ENCODE measurements around the gene FOXO3B.
A peak's percentile ranks its signal among the peaks of the same experiment; 100 is the strongest.
"Not testable (repeated sequence)": the region's sequence is repeated elsewhere in the genome, so short reads cannot be mapped to it uniquely, and the experiment has no call there.

The FOXO3B gene

DNA sequence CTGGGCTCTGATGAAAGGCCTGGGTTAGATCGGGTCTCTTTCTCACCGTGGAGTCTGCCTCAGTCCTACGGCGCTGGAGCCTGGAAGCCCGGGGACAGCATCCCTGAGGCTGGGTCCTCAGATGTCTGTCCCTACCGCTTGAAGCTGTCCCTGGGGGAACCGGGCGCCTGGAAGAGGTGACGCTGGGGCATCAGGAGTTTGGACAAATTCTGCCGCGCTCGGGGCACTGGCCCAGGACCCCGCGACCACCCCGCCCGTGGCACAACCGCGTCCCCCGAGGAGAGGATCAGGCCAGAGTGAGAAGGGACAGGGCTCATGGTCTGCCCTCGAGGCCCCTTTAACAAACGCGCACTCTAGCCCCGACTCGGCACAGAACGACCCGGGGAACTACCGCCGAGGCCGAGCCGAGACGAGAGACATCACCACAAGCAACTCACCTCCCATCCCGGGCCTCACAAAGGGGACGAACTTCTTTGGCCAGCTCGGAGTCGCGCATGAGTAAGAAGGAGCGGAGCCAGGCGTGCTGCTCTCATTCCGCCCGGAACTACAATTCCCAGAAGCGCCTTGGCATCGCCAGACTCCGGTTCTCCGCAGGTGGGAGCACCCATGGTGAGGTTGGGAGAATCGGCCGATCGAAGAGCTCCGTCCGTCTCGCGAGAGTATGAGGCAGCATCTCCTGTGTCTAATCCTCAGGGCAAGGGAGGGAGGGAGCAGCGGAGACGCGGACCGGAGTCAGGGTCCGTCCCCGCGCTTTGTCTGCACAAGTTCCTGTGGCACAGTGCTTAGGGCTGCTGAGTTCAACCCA lies at the start of gene FOXO3B:
FOXO3B (minus strand) TSS at position 548 of the 805 bp plus-strand sequence. CDS start 663 bp downstream, outside the sequence.
- DNase-seq (ENCODE audit: low spot score in 2 of 2), result peak; percentile 54 to 61
- not testable (repeated sequence) for H3K36me3 Mint-ChIP-seq, H3K27me3 Mint-ChIP-seq, H3K4me1 Mint-ChIP-seq, H3K9me3 Mint-ChIP-seq
- peak; percentile 85 for ATAC-seq (ENCODE audit: low read depth)
- H3K27ac Mint-ChIP-seq, result peak within 1 kb of the TSS; percentile 72
- H3K4me3 Mint-ChIP-seq, result peak within 1 kb of the TSS; percentile 97

DNA sequence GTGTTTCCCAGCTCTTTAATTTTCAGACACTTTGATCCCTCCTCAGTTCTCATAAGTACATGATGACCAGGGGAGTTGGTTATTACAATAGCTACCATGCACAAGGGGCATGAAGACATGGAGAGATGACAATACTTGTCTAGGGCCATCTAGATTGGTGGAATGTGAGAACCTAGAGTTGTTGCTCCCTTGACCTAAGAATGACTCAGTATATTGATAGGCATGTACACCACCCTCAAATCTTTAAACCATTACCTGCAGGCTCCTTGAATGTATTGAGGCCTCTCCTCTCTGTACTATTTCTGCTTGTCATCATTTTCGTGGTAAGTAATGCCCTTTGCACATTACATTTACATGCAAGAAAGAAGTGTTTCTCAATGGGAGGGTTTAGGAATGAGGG lies 41.4 kb upstream of the FOXO3B start:
- H3K27ac Mint-ChIP-seq; ATAC-seq (ENCODE audit: low read depth); H3K4me1 Mint-ChIP-seq; DNase-seq (ENCODE audit: low spot score in 2 of 2); H3K36me3 Mint-ChIP-seq; H3K27me3 Mint-ChIP-seq; H3K9me3 Mint-ChIP-seq; H3K4me3 Mint-ChIP-seq: not testable (repeated sequence)

DNA sequence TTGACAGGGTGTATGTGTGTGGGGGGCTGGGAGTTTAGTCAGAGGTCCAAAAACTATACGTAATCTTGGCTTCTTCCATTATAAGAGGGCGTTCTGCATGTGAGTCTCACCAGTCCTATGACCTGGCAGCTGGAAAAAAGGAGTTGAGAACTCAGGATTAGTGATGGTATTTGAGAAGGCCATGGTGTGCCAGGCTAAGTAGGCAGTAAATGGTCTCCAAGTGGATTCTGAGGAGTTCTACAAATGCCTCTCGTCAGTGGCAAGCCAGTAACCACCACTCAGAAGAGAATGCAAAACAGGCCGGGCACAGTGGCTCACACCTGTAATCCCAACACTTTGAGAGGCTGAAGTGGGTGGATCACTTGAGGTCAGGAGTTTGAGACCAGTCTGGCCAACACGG lies 40.5 kb upstream of the FOXO3B start:
- not testable (repeated sequence) for H3K36me3 Mint-ChIP-seq; H3K27me3 Mint-ChIP-seq; H3K9me3 Mint-ChIP-seq; ATAC-seq (ENCODE audit: low read depth); H3K27ac Mint-ChIP-seq; H3K4me3 Mint-ChIP-seq; DNase-seq (ENCODE audit: low spot score in 2 of 2); H3K4me1 Mint-ChIP-seq

DNA sequence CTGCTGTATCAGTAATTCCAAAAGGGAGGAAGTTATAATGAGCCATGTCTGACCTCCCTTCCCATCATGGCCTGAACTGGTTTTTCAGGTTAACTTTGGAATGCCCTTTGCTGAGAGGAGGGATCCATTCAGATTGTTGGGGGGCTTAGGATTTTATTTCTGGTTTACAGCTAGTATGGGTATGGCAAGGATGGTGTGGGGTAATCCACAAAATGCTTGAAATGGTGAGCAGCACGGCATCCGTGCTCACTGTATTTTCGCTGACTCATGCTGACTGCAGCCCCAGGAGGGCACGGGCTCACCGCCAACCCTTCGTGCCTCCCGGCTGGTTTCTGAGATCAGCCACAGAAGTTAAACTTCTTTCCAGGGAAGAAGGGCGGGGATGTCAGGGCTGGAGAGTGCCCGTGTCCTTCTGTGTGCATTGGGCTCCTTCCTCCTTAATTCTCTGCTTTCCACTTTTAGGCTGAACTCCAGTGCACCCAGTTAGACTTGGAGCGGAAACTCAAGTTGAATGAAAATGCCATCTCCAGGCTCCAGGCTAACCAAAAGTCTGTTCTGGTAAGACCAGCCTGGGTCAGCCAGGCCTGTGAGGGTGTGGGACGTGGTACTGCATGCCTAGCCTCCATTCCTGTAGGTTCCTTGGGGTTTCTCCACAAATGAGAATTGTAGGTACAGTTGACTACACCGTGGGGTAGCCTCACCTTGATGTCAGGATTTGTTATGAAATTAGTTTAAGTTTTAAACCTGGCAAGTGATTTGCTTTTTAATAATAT lies 39.8 kb upstream of the FOXO3B start:
- not testable (repeated sequence) for H3K27ac Mint-ChIP-seq; H3K27me3 Mint-ChIP-seq; H3K9me3 Mint-ChIP-seq; H3K4me3 Mint-ChIP-seq; ATAC-seq (ENCODE audit: low read depth); DNase-seq (ENCODE audit: low spot score in 2 of 2); H3K4me1 Mint-ChIP-seq; H3K36me3 Mint-ChIP-seq

DNA sequence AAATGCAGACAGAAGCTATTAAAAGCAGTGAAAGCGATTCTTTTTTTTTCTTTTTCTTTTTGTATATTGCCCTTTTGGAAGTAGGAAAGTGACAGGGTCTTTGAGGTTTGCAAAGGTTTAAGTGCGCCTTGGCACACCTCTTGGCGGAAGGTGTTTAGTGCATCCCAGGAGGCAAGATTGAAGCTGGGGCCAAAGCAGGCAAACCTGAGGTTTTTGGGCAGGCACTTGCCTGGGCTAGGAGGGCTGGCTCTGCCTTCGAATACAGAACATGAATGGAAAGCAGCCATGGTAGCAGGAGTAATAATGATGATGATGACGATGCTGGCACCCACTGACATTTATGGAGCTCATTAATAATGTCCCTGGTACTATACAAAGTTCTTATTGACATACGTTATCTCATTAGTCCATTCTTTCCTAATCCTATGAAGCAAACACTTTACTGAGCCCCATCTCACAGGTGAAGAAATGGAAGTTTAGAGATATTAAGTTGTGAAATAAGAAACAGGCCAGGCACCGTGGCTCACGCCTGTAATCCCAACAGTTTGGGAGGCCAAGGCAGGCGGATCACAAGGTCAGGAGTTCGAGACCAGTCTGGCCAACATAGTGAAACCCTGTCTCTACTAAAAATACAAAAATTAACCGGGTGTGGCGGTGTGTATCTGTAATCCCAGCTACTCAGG lies 37.5 kb upstream of the FOXO3B start:
- H3K27ac Mint-ChIP-seq, result not testable (repeated sequence)

DNA sequence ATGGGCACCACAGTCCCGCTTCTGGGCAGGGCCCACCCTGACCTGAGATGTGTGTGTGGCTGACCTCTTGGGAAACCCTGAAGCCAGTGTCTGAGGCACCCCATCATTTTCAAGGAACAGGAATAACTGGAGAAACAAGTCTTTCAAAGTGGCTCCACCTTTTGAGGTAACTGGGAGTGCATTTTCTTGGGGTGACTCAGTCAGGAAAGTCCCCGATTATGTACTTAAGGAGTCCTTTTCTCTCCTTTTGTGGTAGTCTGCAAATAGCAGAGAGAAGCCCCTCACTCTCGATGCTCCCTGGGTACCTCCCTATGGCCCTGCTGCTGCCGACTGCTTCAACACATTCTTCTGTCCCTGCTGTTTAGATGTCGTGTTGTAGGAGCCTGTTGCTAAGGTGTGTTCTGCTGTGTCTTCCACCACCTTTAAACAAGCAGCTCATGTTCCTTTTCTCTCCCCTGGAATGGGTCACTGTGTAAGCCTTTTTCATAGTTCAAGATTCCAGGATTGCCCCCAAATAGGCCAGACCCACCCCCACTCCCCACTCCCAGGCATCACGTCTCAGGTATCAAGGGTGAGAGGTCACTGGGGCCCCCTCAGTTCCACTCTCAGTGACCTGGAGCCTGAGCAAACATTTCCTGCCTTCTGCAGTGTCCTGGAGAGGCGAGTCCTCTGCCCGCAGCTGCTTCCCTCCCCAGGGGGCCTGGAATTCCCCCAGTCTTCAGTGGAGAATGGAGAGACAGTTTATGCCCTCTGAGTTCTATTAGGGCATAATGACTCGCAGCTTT lies 36.7 kb upstream of the FOXO3B start:
- not testable (repeated sequence) for H3K27me3 Mint-ChIP-seq; ATAC-seq (ENCODE audit: low read depth); DNase-seq (ENCODE audit: low spot score in 2 of 2); H3K9me3 Mint-ChIP-seq; H3K4me3 Mint-ChIP-seq; H3K27ac Mint-ChIP-seq; H3K36me3 Mint-ChIP-seq; H3K4me1 Mint-ChIP-seq

More for the DNA sequence above, 37.5 kb upstream of the FOXO3B start:
- H3K27me3 Mint-ChIP-seq; DNase-seq (ENCODE audit: low spot score in 2 of 2); H3K4me1 Mint-ChIP-seq; H3K36me3 Mint-ChIP-seq; H3K4me3 Mint-ChIP-seq; ATAC-seq (ENCODE audit: low read depth); H3K9me3 Mint-ChIP-seq: not testable (repeated sequence)

DNA sequence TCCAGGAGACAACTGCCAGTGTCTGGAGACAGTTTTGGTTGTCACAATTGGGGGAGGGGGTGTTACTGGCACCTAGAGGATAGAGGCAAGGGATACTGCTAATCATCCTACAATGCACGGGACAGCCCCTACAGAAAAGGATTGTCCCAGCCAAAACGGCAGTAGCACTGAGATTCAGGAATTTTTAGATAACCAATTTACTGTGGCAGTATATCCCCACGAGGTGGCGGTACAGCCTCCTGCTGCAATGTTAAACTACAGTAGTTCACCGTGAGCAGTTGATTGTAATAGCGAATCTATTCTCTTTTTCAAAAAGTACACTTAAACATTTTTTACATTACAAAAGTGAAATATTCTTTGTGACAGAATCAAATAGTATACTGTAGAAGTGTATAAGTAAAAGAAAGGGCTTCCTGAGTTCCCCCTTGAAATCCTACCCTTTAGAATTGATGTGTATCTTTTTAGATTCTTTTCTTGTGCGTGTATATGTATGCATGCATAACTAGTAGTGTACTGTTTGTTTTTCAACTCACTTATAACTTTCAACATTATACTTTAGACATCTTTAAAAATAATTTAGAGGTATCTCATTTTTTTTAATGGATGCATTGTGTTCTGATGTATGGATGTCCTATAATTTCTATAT lies 30.4 kb upstream of the FOXO3B start:
- H3K4me3 Mint-ChIP-seq, H3K27me3 Mint-ChIP-seq, H3K27ac Mint-ChIP-seq, H3K36me3 Mint-ChIP-seq, H3K4me1 Mint-ChIP-seq, H3K9me3 Mint-ChIP-seq: not testable (repeated sequence)
- peak; percentile 41 to 56 for DNase-seq (ENCODE audit: low spot score in 2 of 2)
- ATAC-seq (ENCODE audit: low read depth), result peak; percentile 78

DNA sequence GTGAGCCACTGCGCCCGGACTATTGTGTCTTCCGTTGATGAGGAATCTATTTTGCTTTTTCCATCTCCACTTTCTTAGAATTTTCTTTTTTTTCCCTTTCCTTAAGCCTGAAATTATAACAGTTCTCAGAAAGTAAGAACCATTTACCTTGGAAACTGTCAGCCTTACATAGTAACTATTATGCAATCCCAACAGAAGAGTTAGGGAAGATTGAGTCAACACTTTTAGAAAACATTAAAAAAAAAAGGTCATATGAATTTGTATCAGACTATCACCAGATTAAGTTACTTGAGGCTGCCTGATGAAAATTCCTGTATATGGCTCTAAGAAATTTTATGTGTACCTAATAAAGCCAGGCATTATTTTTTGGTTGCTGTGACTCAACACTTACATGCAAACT lies 26.1 kb upstream of the FOXO3B start:
- not testable (repeated sequence) for H3K9me3 Mint-ChIP-seq; H3K4me3 Mint-ChIP-seq; ATAC-seq (ENCODE audit: low read depth)

DNA sequence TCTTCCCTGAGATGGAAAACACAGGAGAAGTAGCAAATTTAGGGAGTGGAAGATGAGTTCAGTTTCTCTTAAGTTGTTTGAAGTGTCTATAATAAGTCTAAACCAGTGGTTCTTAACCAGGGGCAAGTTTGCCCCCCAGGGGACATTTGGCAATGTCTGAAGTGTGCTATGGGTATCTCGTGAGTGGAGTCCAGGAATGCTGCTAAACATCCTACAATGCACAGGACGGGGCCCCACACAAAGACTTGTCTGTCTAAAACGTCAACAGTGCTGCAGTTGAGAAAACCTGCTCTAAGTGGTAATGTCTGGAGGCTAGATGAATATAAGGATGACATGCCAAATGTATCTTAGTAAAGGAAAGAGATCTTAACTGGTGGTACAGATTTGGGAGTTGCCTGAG lies 23.8 kb upstream of the FOXO3B start:
- H3K4me3 Mint-ChIP-seq; ATAC-seq (ENCODE audit: low read depth); H3K9me3 Mint-ChIP-seq; DNase-seq (ENCODE audit: low spot score in 2 of 2); H3K27ac Mint-ChIP-seq; H3K27me3 Mint-ChIP-seq; H3K36me3 Mint-ChIP-seq; H3K4me1 Mint-ChIP-seq: not testable (repeated sequence)

More for the DNA sequence above, 26.1 kb upstream of the FOXO3B start:
- not testable (repeated sequence) for H3K4me1 Mint-ChIP-seq; H3K27ac Mint-ChIP-seq; H3K36me3 Mint-ChIP-seq; DNase-seq (ENCODE audit: low spot score in 2 of 2); H3K27me3 Mint-ChIP-seq

DNA sequence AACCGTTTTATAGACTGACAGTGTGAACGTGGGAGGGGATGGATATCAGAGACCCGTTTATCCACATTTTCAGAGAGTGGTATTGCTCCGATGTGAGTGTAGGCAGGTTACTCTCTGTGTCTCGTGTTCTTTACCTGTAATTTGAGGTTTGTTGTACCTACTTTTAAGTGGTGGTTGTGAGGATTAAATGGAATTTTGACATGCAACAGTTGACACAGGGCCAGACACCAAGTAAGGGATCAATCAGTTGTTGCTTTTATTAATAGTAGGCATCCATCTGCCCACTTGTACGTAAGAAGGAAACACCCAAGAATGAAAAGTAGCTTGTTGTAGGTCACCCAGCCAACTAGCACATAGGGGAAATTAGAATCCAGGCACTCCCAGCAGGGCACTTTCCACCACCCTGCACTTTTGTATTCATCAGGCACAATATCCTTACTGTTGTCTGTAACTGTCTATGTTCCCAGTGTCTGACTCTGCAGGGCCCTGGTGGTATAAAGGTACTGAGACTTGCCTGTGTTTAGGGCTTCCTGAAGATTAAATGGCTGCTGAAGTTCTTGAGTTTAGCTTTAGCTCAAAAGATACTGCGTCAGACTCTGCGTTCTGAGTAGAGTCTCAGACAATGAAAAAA lies 16.5 kb upstream of the FOXO3B start:
- not testable (repeated sequence) for H3K36me3 Mint-ChIP-seq; ATAC-seq (ENCODE audit: low read depth); H3K27me3 Mint-ChIP-seq; H3K9me3 Mint-ChIP-seq; DNase-seq (ENCODE audit: low spot score in 2 of 2); H3K4me1 Mint-ChIP-seq
- peak overlapping the region; percentile 70 for H3K27ac Mint-ChIP-seq
- peak overlapping the region; percentile 97 for H3K4me3 Mint-ChIP-seq

DNA sequence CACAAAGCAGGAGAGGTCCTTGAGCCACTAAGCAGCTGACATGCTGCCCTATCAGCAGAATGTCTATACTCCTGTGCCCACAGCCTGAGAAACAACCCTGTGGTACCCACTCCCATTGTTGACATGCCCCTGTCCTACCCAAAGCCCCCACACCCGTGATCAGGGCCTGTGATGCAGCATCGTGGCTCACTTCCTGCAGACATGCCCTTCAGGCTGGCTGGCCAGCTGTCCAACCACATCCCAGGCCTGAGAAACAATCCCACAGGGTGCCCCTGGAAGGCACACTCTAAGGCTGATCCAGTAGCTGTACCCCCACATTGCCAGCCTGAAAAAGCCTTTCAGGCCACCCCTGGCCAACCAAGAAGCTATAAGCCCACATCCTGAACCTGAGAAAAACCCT lies 13.0 kb upstream of the FOXO3B start:
- not testable (repeated sequence) for H3K27me3 Mint-ChIP-seq

DNA sequence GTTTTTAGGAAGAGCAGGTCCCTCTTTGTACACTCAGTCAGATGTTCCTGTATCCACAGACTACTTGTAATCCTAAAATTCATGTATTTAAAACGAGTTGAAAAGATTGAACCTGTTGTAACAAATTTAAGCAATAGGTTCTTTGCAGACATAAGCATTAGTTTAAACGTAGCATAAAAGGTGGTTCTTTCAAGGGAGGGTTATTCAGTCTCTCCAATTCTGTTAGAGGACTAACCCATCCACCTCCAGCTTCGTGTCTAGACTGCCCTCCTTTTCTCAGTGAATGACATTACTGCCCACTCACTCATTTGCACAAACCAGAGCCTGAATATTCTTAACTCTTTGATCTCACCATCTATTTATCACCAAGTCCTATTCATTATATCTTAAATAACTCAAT lies 554 bp upstream of the FOXO3B start:
- Mint-ChIP-seq H3K27ac (peak overlapping the region; percentile 72), H3K4me3 (peak overlapping the region; percentile 97)
- not testable (repeated sequence) for H3K36me3 Mint-ChIP-seq; H3K27me3 Mint-ChIP-seq; ATAC-seq (ENCODE audit: low read depth); H3K4me1 Mint-ChIP-seq; H3K9me3 Mint-ChIP-seq; DNase-seq (ENCODE audit: low spot score in 2 of 2)

More for the DNA sequence above, 13.0 kb upstream of the FOXO3B start:
- ATAC-seq (ENCODE audit: low read depth); H3K27ac Mint-ChIP-seq; H3K4me1 Mint-ChIP-seq; H3K36me3 Mint-ChIP-seq; H3K4me3 Mint-ChIP-seq; H3K9me3 Mint-ChIP-seq; DNase-seq (ENCODE audit: low spot score in 2 of 2): not testable (repeated sequence)

DNA sequence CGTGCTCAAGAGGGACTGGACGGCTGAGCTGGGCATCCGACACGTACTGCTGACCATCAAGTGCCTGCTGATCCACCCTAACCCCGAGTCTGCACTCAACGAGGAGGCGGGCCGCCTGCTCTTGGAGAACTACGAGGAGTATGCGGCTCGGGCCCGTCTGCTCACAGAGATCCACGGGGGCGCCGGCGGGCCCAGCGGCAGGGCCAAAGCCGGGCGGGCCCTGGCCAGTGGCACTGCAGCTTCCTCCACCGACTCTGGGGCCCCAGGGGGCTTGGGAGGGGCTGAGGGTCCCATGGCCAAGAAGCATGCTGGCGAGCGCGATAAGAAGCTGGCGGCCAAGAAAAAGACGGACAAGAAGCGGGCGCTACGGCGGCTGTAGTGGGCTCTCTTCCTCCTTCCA lies 4.7 kb downstream of the FOXO3B start:
- H3K4me3 Mint-ChIP-seq; H3K27ac Mint-ChIP-seq; H3K9me3 Mint-ChIP-seq; H3K4me1 Mint-ChIP-seq; ATAC-seq (ENCODE audit: low read depth); DNase-seq (ENCODE audit: low spot score in 2 of 2); H3K27me3 Mint-ChIP-seq: not testable (repeated sequence)
- H3K36me3 Mint-ChIP-seq, result peaks cover 15% of the 10 kb centered on the region
